Mucosa of descending colon (tissue), 3 donors: ENCODE measurements around the gene PTPN18. TPM values are rescaled to one million over a fixed set of nuclear protein-coding genes. Genes with fewer than 3 reads are reported as not detected.

Source experiments
- ATAC-seq: fragments of 200-7000 bp; cut with Tn5 transposase; one replicate; pipeline ENCODE4 v1.9.1; 2020; ENCODE audit warnings: mild to moderate bottlenecking, moderate library complexity
- DNase-seq, 3 donors: peaks; one replicate each; pipeline ENCODE4 v3.0.0-alpha.2; 2020
- H3K36me3 ChIP-seq: fragments of 200-600 bp; one replicate; pipeline ENCODE4 v1.8.0; 2021; ENCODE audit warnings: low read depth, mild to moderate bottlenecking
- H3K4me1 ChIP-seq: fragments of 200-600 bp; one replicate; pipeline ENCODE4 v1.8.0; 2021; ENCODE audit warnings: low read depth, mild to moderate bottlenecking
- H3K4me3 ChIP-seq: fragments of 200-600 bp; one replicate; pipeline ENCODE4 v1.8.0; 2021; ENCODE audit warnings: mild to moderate bottlenecking
- H3K9me3 ChIP-seq: fragments of 200-600 bp; one replicate; pipeline ENCODE4 v1.8.0; 2021; ENCODE audit warnings: mild to moderate bottlenecking
- intact Hi-C, 2 donors: fragments of 100-400 bp; cut with DNase I in 1 of 2; cut with micrococcal nuclease in 1 of 2; formaldehyde crosslinking; loops; one replicate each; pipeline versions ENCODE4 v1.11.0 to v1.11.1; 2022; cut with DNase I, micrococcal nuclease
- total RNA-seq, 3 donors: library from RNA; stranded (reverse); fragmentation: NEBNext Ultra II Directional in 2 of 3; extraction: Animal tissue kit (Norgen Biotek cat#: 25700) in 2 of 3; gene quantifications; one replicate each; pipeline versions ENCODE4 v1.2.1 to v1.2.4, GENCODE V29; 2021 to 2023
- TF ChIP-seq, protein P1 (sequence below): fragments of 200-600 bp; IDR thresholded peaks from one replicate; pipeline ENCODE4 v1.8.0; 2022; ENCODE audit warnings: antibody characterized with exemption, mild to moderate bottlenecking
- donor health status: DM: no; HTN: no; CAD: no; lungs with moderate emphysema.
- donor health status: DM: no; HTN: no; CAD: no.
- donor health status: DM: no; HTN: yes; CAD: no.

The PTPN18 gene
- total RNA-seq, 3 donors from 2014 or later = 115 to 197 (median 120) TPM

GRCh38 chr2:130371723-130372054, 15.8 kb downstream of the PTPN18 start:
- H3K4me1 ChIP-seq = no peaks in the 10 kb centered on the region
- no peak overlapping the region for H3K4me3 ChIP-seq
- H3K36me3 ChIP-seq = no peaks in the 10 kb centered on the region
- peak in 1 of 3 donors; percentile 52 for DNase-seq
- TF ChIP-seq, protein P1, sequence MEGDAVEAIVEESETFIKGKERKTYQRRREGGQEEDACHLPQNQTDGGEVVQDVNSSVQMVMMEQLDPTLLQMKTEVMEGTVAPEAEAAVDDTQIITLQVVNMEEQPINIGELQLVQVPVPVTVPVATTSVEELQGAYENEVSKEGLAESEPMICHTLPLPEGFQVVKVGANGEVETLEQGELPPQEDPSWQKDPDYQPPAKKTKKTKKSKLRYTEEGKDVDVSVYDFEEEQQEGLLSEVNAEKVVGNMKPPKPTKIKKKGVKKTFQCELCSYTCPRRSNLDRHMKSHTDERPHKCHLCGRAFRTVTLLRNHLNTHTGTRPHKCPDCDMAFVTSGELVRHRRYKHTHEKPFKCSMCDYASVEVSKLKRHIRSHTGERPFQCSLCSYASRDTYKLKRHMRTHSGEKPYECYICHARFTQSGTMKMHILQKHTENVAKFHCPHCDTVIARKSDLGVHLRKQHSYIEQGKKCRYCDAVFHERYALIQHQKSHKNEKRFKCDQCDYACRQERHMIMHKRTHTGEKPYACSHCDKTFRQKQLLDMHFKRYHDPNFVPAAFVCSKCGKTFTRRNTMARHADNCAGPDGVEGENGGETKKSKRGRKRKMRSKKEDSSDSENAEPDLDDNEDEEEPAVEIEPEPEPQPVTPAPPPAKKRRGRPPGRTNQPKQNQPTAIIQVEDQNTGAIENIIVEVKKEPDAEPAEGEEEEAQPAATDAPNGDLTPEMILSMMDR = no peak
- peak; percentile 7 for ATAC-seq
- H3K9me3 ChIP-seq = no peaks in the 10 kb centered on the region
- intact Hi-C loops = no loop called here

GRCh38 chr2:130372055-130372832, 16.4 kb downstream of the PTPN18 start:
- TF ChIP-seq, protein P1 = peak; percentile 94
- Histone ChIP-seq H3K36me3 (no peaks in the 10 kb centered on the region), H3K9me3 (no peaks in the 10 kb centered on the region), H3K4me3 (peak overlapping the region; percentile 52), H3K4me1 (no peaks in the 10 kb centered on the region)
- DNase-seq (peak; percentile 95 to 98 (median 97)), ATAC-seq (peak; percentile 96)
- intact Hi-C loops = no loop called here

DNA sequence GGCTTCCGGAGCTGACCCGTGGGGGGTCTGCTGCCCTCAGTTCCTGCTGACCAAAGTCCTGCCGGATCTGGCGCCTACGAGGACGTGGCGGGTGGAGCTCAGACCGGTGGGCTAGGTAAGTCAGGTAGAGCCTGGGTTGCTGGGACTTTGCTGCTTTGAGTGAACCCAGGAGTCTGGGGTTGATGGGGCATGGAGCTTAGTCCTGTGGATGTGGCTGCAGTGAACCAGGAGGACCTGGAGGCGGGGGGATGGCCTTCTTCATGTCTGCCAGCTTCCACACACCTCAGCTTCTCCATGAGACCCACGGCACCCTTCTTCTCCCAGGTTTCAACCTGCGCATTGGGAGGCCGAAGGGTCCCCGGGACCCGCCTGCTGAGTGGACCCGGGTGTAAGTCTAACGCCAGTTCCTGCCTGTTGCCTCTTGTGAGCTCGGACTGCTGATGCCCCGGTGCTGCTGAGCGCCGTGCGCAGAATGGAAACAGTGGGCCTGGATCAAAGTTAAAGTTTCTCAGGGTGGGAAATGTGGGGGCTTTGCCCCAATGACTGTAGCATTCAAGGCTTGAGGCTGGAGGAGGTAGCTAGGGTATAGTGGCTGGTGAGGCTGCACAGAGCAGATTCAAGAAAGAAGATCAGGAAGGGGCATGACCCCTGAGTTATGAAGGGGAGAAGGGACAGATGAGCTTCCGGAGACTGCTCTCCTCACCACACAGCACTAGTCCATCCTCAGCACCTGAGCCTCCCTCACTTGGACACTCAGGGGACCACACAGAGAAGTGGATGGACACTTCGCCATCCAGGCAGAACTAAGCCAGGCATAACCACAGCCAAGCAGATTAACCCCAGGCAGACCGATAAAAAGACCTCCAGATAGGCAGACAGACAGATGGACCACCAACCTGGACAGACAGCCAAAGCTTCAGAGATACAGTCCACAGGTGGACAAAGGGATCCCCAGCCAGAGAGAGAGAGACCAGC, 17.3 kb downstream of the PTPN18 start:
- H3K4me1 ChIP-seq = no peaks in the 10 kb centered on the region
- intact Hi-C loops = no loop called here
- DNase-seq (no peak), ATAC-seq (peak; percentile 2)
- TF ChIP-seq, protein P1 = no peak
- no peaks in the 10 kb centered on the region for H3K36me3 ChIP-seq
- no peaks in the 10 kb centered on the region for H3K9me3 ChIP-seq
- peak overlapping the region; percentile 52 for H3K4me3 ChIP-seq

GRCh38 chr2:130373808-130374365, 18.0 kb downstream of the PTPN18 start:
- TF ChIP-seq, protein P1 = no peak
- Histone ChIP-seq H3K4me1 (no peaks in the 10 kb centered on the region), H3K36me3 (no peaks in the 10 kb centered on the region), H3K4me3 (no peak overlapping the region), H3K9me3 (no peaks in the 10 kb centered on the region)
- DNase-seq (no peak), ATAC-seq (no peak)
- intact Hi-C loops = no loop called here

- TF ChIP-seq, protein P1 = no peak
- no peaks in the 10 kb centered on the region for H3K9me3 ChIP-seq
- DNase-seq (no peak), ATAC-seq (no peak)
- no peak overlapping the region for H3K4me3 ChIP-seq
- no peaks in the 10 kb centered on the region for H3K36me3 ChIP-seq
- no peaks in the 10 kb centered on the region for H3K4me1 ChIP-seq
- intact Hi-C loops = no loop called here
These were observed 18.9 kb downstream of the PTPN18 start for GRCh38 chr2:130374587-130375290.
